Upper lobe of left lung (tissue), 4 donors: Measurements from ENCODE around the gene MAN1C1.

Source experiments
- CTCF ChIP-seq, 6 experiments: fragments of 450-650 bp in 4 of 6; fragments of 200-600 bp in 2 of 6; sonication (generic) in 2 of 6; IDR thresholded peaks; one replicate each; pipeline ENCODE4 v1.5.1; 2016 to 2019; ENCODE audit warnings: antibody characterized with exemption in 6 of 6
- EP300 ChIP-seq, 4 donors: sonication (generic); formaldehyde crosslinking; IDR thresholded peaks; one replicate each; pipeline ENCODE4 v1.5.1; 2017; ENCODE audit warnings: antibody characterized with exemption in 4 of 4, control low read depth in 2 of 4
- POLR2A ChIP-seq, 4 donors: fragments of 450-650 bp; IDR thresholded peaks; one replicate each; pipeline ENCODE4 v1.5.1; 2016 to 2017; ENCODE audit warnings: antibody characterized with exemption in 4 of 4, mild to moderate bottlenecking in 2 of 4

GRCh38 chr1:25779894-25780293 lies 163.3 kb downstream of the MAN1C1 start:
- TF ChIP-seq CTCF (IDR thresholded peaks at IDR 0.05) (no peak), POLR2A (IDR thresholded peaks at IDR 0.05) (no peak), EP300 (IDR thresholded peaks at IDR 0.05) (no peak)
